HG03439 (cell line): ENCODE data around the gene IL4I1.

Experiments used
- ATAC-seq: cut with Tn5 transposase; IDR thresholded peaks from one replicate; pipeline ENCODE4 v1.9.1; 2021; ENCODE audit warnings: mild to moderate bottlenecking, moderate library complexity; ENCODE audit not compliant: unreplicated experiment

Gene IL4I1

DNA sequence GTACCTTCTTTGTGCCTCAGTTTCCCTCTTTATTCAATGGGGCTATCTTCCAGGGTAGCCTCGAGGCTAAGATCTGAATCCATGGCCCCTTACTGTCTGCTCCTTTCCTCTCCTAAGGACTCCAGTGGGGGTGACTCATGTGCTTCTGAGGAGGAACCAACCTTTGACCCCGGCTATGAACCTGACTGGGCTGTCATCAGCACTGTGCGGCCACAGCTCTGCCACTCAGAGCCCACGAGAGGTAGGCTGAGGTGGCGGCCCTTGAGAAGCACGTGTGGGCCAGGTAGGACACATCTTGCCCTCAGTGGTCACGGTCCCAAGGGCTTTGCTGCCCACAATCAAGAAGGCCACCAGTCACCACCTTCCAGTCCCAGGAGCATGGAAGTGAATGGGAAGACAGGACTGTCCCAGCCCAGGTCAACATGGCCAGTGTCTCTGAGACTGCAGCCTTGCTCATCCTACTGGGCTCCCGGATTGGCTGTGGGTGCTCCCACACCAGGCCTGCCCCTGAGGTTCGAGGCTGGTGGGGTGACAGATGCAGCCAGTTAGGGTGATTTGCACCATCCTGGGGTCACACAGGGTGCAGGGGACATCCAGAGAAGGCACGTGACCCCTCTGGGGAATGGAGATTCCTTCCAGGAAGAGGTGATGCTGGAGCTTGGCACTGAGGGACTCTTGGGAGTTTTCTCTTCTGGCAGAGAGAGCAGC is 16.4 kb downstream of the IL4I1 start:
- no peak for ATAC-seq

GRCh38 chr19:49879243-49879963 is 17.3 kb downstream of the IL4I1 start:
- no peak for ATAC-seq

DNA sequence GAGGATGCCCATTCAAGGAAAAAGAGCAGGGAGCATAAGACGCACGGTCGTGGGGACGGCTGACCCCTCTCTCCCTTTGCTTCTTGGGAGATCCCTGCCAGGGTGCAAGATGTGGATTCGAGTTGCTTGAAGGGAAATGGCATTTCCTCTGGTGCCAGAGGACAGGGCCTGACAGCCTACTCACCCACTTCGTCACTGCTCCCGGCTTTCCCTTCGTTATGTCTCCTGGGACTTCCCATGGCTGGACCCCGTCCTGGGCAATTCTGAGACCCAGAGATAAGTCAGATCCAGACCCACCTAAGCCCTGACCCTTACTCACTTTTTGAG is 18.0 kb downstream of the IL4I1 start:
- no peak for ATAC-seq

- ATAC-seq = peak; percentile 40
These were observed 18.6 kb downstream of the IL4I1 start for GRCh38 chr19:49877879-49878743.

GRCh38 chr19:49877020-49877878 is 19.4 kb downstream of the IL4I1 start, which contains the start of the genes AKT1S1 and TBC1D17:
Gene AKT1S1, minus strand, starts transcription at chr19:49877355. Its CDS starts 4,060 bp downstream, at chr19:49873295.
Gene TBC1D17, plus strand, starts transcription at chr19:49877702. Its CDS starts 22 bp downstream, at chr19:49877724.
- peak; percentile 64 for ATAC-seq

GRCh38 chr19:49876422-49877019 is 20.2 kb downstream of the IL4I1 start:
- ATAC-seq = peak; percentile 43

- no peak for ATAC-seq
These were observed 20.7 kb downstream of the IL4I1 start for GRCh38 chr19:49875857-49876421.

- ATAC-seq = no peak
These were observed 21.5 kb downstream of the IL4I1 start for GRCh38 chr19:49875177-49875576.

DNA sequence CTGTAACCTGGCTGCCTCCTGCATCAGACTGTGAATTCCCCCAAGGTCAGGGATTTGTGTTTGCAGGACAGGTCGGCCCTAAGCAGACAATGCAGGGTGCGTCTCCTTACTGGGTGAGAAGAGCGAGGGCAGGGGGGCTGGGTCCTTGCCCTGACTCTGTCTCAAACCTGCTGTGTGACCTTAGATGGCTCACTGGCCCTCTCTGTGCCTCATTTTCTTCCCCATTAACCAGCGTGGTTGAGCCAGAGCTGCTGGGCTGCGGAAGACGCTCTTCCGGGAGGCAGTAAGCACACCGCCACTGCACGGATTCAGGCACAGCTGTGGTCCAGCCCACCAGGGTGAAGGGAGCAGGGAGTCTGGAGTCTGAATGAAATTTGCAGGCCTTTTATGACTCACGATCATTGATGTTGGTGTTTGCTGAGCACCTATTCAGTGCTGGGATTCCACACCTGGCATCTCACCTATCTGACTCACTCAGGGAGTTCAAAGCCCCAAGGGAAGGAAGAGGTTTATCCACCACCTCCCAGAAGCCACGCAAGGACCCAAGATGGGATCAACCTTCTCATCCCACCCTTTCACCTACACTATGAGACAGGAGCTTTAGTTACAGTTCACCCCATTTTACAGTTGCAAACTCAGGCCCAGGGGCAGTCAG is 22.1 kb downstream of the IL4I1 start:
- ATAC-seq = no peak

GRCh38 chr19:49873834-49874233 is 22.9 kb downstream of the IL4I1 start:
- no peak for ATAC-seq

DNA sequence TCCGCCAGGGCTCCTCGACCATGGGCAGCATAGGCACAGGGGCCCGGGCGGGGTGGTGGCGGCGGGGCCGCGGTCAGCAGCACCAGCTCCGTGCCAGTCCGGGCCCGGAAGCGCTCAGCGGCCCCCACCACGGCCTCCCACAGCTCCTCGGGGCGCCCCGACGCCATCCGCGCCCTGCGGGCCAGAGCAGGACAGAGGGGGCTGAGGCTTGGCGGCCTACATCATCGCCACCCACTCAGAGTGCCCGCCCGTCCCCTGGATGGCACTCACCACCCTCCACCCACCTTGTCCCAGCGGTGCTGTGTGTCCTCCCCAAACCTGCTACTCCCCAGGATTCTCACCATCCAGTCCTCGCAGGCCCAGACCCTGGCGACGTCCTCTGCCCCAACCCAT is 23.6 kb downstream of the IL4I1 start:
- ATAC-seq = no peak

- ATAC-seq = no peak
These were observed 24.2 kb downstream of the IL4I1 start for GRCh38 chr19:49872245-49873128.

GRCh38 chr19:49871349-49871985 is 25.2 kb downstream of the IL4I1 start:
- ATAC-seq = no peak

GRCh38 chr19:49870309-49870901 is 26.3 kb downstream of the IL4I1 start:
- ATAC-seq = no peak

DNA sequence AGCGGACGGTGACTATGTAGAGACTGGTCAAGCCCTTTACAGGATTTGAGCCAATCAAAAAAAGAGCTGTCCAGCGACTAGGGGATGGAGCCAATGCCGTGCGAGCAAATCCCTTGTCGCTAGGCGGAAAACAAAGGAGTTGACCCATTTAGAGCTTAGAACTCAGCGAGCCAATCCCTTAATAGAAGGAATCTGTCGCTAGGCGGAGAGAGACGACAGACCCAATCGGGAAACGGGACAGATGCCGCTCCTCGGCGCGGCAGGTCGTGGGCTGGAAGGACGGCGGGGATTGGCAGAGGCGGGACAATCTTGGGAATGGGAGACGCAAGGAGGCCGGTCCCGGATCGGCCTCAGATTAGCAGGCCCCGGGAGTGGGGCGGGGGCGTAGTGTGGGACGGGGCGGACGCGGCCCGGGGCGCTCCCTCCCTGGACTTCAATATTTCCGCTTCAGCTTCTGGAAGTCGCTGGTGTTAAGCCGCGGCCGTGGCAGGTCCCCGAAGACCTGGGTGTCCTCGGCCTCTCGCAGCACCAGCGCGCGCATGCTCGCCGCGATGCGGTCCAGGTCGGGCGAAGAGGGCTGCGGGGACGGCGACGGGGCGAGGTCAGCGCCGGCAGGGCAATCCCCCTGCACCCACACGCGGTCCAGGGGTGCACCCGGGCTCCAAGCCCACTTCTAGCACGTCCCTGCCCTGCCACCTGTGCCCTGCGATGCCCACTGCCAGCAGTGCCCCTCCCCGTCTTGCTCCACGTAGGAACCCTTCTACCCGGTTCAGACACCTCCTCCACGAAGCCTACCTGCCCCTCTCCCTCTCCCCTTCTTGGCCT is 27.0 kb downstream of the IL4I1 start:
- ATAC-seq = peak; percentile 64

- ATAC-seq = no peak
These were observed 27.6 kb downstream of the IL4I1 start for GRCh38 chr19:49869009-49869483.
